Stimulated activated CD4-positive, alpha-beta T cell treated with anti-CD3 and anti-CD28 coated beads, Interleukin-2, amount 100 ng/mL, for 24 hours (primary cell): ENCODE data around the gene AVPR1B.

Source experiments
- DNase-seq, 2 donors: peaks; one replicate each; pipeline ENCODE4 v3.0.0-alpha.2; 2020

The AVPR1B gene, protein sequence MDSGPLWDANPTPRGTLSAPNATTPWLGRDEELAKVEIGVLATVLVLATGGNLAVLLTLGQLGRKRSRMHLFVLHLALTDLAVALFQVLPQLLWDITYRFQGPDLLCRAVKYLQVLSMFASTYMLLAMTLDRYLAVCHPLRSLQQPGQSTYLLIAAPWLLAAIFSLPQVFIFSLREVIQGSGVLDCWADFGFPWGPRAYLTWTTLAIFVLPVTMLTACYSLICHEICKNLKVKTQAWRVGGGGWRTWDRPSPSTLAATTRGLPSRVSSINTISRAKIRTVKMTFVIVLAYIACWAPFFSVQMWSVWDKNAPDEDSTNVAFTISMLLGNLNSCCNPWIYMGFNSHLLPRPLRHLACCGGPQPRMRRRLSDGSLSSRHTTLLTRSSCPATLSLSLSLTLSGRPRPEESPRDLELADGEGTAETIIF

DNA sequence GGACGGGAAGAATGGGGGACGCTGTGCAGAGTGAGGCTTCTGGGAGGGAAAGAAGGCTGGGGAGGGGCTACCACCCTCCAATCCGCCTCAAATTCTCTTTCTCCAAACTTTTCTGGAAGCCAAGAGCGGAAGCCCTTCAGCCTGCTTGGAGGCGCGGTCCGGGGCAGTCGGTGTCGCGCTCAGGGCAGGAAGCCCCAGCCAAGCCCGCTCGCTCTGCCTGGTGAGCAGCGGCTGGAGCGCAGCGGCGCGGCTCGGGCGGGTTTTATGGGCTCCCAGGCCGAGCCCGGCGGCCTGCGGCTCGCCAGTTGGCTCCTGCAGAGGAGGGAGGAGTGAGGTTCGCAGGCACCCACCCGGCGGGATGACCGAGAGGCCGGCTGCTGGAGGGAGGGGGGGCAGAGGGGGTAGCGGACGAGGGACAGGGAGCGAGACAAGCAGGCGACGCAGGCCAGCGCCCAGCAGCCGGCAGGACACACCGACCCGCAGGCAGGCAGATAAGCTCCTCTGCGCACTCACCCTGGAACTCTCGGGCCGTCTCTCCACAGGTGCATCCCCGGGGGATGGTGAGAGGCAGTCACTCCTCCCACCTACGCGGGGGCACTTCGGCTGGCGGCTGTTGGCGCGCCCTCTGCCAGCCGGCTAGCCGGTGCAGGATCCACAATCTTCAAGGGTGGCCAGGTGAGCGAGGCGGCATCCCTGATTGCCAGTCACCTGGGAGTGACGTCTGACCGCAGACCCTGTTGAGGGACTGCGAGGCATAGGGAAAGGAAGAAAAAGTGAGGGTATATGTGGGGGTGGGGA lies at the start of gene AVPR1B:
TSS of gene AVPR1B (minus strand) at position 238 of the 798 bp plus-strand sequence. CDS start 498 bp downstream, outside the sequence.
- peak; percentile 24 to 42 for DNase-seq

DNA sequence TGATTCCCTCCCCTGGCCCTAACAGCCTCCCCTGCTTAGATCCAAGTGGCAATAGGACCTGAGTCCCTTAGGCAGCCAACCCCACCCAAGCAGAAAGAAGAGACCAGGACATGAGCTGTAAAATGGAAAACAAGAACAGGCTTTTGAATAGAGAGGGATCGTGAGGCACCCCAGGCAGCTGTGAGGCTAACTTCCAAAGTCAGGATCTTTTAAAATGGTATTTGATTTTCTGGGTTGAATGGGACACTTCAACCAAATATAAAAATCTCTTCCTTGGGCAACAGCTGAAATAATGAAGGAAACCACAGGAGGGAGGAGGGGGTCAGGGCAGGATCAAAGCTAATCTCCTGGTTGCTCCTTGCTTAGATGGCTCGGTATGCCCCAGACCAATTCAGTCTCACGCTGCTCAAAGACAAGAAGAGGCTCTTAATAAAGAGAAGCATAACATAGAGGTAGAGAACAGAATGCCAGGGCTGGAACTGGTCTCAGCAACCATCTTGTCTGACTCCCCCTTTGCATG lies 28.6 kb upstream of the AVPR1B start:
- no peak for DNase-seq

DNA sequence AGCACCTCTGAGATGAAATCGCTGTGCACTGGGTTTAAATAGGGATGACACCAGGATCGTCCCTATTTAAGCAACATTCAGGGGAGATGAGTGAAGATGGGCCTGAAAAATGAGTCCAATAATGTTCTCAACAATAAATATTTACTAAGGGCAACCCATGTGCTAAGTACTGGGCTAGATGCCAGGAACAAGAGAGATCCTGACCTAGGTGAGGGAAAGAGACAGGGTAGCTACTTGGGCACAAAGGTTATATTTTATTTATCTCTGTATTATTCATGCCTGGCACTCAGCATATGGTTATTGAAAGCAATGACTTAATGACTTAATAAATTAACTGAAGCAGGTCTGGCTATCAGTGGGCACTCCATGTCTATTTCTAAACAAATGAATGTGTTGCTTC lies 27.4 kb upstream of the AVPR1B start:
- DNase-seq = no peak

DNA sequence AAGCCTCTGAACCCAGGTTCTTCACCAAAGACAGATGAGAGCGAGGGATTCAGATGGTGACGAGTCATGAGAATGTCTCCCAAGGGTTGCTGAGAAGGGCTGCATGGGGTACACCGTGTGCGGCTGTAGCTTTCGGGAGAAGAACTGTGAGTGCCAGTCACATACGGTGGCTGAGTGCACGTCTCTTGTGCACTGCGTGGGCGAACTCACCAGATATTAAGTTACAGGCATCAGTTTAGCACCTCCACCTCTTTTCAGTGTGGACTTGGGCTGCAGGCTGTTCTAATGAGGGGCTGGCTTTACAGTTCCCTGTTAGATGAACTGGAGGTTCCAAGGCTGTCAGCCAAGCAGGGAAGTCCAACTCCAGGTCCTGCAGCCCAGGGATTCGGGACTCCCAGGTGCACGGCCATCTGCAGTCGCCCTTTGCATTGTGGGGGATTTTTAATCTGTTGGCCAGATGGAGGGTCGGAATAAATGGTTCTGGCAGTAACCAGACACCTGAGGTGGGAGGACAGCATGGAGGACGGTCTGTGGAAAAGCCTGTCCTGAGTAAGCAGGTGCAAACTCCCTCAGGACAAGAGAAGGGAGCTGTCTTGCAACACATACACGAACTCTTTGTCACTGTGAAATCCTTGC lies 26.5 kb upstream of the AVPR1B start:
- DNase-seq = no peak

DNA sequence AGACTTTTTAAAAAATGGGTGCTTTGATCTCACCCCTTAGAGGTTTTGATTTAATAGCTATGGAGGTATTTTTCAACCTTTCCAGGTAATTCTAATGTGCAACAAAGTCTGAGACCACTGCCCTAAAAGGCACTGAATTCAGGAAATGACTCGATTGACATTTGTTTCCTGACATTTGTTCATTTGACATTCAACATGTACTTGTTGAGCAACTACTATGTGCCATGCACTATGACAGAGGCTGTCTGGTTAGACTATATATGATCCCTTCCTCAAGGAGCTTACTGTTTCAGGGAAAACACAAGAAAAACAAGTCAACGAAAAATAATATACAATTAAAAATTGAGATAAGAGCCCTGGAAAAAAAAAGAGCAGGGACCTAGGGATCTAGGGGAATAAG lies 25.6 kb upstream of the AVPR1B start:
- DNase-seq = no peak

DNA sequence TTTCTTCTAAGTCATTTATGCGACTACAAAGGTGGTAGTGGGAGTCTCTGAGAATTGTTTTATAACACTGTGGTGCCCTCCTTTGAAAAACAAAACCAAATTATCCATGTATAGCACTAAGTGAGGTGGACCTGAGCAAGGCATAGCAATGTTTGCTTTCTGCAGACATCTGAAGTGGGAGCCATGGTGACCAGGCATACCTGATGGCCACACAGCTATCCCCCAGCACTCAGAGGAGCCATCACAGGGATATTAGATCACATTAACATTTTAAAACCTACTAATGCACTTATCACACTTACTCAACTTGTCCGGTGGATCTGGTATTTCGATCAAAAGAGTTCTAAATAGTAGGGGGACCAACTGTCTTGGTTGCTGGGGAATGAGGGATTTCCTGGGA lies 24.8 kb upstream of the AVPR1B start:
- DNase-seq = no peak

DNA sequence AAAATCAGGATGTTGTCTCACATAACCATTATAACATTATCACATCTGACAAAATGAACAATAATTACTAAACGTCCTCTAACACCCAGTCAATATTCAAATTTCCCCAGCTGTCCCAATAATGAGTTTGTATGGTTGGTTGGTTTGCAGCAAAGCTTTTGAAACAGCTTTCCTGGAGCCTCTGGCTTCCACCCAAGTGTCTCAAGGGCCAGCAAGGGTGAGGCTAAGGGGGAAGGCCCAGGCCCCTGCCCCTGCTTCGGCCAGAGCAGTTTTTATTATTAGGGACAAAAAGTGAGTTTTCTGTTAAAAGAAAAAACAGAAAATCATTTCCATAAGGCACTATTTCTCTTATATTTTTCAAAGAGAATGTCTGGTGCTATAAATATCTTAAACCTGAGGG lies 19.1 kb upstream of the AVPR1B start:
- no peak for DNase-seq

DNA sequence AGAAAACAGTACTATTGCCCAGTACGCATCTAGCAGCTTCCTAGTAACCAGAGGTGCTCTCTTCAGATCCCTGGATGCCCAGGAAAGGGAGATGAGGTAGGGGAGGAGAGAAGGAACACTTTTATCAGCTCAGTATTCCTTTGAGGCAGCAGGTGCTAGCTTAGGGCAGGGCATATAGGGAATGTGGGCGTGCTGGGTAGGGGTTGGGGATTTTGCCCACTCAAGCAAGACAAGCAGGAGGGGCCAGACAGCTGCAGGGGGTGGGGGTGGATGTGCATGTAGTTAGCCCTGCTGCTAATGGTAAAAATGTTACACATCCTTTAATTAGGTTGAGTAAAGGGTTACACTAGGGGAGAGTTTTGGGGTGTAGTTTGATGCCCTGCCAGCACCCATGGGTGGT lies 18.1 kb upstream of the AVPR1B start:
- DNase-seq = no peak

DNA sequence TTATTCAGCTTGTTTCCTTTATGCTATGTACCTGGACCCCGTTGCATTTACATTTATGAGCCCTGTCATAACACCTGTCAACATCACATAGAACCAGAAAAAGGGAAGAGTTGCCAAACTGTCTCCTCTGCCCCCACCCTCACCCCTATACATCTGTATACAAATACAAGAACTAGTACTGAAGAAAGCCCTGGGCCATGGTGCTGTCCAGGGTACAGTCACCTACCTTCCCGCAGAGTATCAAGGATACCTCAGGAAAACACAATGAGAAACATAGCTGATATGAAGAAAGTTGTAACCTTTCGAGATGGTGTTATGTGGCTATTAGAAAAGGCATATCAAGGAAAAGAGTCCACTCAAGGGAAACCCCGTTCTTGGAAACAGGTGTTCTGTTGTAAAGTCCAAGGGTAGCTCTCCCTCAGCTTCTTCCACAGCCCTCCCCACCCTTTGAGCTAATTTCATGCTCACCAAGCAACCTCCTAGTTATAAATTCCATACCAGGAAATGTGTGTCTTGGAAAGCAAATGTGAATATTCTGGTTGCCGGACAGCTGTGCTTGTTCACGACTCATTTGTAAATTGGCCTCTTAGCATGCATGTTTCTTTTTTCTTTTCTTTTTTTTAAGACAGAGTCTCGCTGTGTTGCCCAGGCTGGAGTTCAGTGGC lies 16.7 kb upstream of the AVPR1B start:
- DNase-seq = no peak

DNA sequence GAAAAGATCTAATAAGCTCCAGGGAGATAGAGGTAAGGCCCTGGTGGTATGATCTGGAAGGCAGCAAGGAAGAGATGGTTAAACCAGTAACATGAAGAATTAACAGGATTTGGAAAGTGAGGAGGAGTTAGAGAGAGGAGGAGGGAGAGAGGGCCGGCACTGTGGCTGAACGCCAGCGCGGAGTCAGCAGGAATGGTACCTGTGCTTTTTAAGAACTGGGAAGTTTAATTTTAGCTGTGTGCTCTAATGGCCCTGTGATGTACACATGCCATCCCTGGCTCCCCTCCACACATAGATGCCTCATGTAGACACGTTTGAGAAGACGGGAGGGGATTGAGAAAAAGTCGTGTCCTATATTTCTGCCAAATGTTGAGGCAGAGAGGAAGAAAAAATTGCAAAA lies 13.8 kb upstream of the AVPR1B start:
- no peak for DNase-seq

DNA sequence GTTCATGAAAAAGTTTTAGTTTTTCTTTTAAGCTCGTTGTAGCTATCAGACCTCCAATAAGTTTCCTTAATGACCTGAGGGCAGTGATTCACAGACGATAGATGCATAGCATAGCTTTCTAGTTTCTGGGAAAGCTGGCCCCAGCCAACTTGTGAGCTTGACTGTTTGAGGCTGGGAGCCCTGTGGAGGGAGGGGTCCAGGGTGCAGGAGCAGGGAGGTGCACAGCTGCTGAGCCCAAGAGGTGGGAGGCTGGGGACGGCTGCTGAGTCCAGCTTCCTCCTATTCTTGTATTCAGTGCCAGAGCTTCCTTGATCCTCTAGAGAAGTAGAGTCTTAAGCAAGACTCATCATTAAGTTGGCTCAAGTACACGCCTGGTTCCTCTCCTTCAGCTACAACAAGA lies 11.0 kb upstream of the AVPR1B start:
- no peak for DNase-seq

DNA sequence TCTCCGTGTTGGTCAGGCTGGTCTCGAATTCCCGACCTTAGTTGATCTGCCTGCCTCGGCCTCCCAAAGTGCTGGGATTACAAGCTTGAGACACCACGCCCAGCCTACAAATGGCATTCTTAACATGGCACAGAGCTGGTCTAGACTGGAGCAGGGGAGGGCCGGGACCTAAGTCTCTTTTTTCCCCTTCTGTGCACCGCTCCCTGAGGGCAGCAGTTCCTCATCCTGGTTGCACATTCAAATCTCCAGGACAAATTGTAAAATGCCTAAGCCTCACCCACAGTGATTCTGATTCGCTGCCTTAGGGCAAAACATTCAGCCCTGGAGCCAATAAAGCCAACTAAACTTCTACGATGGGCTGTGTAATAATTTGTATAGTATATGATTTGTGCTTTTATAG lies 10.1 kb upstream of the AVPR1B start:
- no peak for DNase-seq

DNA sequence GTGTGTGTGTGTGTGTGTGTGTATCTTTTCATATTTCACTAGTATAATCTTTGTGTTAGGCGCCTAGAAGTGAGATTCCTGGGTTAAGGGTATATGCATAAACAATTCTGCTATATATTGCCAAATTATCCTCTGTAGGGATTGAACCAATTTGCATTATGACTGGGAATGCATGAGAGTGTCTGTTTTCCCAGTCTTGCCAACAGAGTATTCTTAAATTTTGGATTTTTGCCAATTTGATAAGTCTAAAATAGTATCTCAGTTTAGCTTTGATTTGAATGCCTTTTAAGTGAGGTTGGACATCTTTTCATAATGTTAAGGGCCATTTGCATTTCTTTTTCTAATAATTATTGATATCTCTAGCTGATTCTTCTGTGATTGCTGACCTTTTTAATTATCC lies 8.2 kb upstream of the AVPR1B start:
- DNase-seq = no peak

DNA sequence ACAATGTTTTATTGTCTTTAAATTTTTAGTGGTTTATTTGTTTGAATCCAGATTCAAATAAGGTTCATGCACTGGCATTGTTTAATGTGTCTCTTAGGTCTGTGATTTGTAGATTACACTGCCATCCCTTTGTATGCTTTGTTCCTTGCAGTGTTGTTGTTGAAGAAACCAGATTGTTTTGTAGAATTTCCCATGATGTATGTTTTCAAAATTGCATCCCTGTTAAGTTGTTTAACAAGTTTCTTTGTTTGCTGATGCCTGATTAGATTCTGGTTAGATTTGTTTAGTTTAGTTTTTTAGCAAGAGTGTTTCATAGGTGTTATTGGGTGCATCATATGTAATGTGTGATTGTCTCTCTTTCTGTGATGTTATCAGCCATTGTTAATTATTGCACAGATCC lies 5.5 kb upstream of the AVPR1B start:
- DNase-seq = no peak

DNA sequence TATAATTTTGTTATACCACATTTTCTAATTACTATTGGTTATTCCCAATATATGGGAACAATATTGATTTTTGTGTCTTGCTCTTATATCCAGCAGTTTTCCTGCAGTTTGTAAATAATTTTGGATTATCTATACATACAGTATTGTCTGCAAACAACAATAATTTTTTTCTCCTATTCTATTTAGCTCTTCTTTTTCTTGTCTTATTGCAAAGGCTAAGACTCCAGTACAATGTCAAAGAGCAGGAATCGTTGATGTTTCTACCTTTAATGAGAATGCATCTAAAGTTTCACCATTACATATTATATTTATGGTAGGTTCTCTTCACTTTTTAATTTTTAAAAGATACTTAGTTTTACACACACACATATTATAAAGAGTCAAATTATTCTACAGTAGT lies 4.1 kb upstream of the AVPR1B start:
- DNase-seq = no peak

DNA sequence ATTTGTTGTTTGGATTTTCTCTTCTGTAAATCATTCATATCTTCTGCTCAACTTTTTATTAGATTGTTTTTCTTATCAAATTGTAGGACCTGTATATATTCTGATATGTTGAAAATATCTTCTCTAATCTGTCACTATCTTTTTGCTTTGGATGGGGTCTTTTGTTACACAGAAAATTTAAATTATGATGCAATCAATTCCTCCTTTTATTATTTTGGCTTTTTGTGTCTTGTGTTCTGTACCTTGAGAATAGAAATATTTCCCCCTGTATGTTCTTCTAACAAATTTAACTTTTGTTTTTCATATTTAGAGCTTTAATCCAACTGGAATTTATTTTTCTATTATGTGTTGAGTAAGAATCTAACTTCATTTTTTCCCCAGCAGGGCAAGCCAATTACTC lies 3.2 kb upstream of the AVPR1B start:
- no peak for DNase-seq

DNA sequence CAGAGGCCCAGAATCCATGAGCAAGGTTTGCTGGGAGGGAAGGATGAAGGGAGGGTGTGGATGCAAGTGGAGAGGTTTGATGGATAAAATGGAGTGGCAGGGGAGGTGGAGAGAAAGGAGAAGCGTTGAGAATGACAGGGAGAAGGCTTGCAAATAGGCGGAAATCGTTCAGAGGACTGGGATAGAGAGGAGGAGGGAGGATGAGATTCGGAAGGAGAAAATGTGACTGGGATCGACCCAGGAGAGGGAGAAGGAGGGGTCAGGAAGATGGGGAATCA lies 376 bp downstream of the AVPR1B start:
- no peak for DNase-seq

DNA sequence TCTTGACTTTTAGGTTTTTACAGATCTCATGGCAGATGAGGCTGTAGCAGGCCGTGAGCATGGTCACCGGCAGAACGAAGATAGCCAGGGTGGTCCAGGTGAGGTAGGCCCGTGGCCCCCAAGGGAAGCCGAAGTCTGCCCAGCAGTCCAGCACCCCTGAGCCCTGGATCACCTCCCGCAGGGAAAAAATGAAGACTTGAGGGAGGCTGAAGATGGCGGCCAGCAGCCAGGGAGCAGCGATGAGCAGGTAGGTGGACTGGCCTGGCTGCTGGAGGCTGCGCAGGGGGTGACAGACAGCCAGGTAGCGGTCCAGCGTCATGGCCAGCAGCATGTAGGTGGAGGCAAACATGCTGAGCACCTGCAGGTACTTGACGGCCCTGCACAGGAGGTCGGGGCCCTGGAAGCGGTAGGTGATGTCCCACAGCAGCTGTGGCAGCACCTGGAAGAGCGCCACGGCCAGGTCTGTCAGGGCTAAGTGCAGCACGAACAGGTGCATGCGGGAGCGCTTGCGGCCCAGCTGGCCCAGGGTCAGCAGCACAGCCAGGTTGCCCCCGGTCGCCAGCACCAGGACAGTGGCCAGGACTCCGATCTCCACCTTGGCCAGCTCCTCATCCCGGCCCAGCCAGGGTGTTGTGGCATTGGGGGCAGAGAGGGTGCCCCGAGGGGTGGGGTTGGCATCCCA lies 856 bp downstream of the AVPR1B start:
- no peak for DNase-seq

DNA sequence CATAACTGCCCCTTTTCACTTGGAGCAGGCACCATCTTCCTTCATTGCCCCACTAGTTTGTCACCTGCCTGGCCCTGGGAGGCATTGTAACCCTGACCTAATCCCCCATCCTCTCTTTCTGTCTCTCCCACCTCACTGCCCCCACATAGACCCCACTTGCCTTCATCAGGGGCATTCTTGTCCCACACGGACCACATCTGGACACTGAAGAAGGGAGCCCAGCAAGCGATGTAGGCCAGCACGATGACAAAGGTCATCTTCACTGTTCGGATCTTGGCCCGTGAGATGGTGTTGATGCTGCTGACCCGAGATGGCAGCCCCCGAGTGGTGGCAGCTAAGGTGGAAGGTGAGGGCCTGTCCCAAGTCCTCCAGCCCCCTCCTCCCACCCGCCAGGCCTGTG lies 1.4 kb downstream of the AVPR1B start:
- no peak for DNase-seq

DNA sequence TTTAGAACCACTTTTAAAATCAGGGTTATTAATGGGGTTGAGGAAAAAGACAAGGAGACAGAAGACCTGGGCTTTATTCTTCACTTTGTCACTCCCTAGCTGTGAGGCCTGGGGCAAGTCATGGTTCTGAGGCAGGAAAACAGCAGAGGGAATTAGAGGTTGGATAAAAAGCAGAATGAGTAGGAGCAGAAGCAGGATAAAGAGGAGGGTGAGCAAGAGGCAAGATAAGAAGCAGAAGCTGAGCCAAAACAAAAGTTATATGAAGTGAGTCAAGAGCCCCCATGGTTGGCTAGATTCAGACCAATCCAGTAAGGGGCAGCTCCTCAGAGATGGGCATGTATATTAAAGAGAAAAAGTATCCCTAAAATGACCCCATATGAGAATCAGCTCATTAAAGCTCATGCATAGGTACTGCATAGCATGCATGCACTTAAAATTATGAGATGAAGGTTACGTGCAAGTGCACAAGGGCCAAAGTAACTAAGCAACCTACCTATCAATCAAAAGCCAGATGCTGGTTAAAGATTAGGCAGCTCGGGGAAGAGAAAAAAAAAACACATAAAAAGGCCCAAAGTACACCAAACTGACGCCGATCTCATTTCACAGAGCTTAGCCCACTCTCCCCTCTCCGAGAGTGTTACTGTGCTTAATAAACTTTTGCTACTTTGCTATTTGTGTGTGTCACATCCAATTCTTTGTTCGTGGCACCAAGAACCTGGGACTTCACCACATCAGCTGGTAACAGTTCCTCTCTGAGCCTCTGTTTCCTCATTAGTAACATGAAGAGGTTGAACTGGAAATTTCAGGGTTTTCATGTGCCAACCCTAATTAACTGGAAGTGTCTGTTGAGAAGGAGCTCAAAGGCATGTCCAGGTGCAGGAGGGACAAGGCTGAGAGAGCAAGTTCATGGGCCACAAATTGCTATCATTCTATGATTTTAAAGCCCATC lies 2.2 kb downstream of the AVPR1B start:
- no peak for DNase-seq

DNA sequence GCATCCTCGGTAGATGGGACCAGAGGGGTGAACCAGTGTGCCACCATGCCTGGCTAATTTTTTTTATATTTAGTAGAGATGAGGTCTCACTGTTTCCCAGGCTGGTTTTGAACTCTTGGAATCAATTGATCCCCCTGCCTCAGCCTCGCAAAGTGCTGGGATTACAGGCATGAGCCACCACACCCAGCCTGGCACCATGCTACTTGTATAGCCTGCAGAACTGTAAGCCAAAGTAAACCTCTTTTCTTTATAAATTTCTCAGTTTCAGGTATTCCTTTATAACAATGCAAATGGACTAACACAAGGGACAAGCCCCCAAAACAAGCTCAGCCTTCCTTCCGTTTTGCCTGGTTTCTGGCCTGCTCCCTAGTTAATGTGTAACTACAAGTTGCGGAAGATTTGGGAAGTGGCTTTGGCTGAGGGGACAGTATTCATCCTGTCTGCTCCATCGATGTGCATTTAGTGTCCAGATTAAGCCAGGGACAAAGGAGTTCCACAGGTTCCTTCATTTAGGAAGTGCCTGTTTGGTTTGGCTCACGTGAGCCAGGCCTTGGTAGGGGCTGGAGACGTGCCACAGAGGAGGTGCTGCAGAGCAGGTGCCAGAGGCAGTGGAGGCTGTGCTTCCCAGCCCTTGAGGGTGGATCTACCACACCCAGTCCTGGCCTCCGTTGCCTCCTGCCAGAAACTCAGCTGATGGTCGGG lies 4.4 kb downstream of the AVPR1B start:
- DNase-seq = no peak
